ENCODE results near the gene ANTXR2. TPM values are rescaled to one million over a fixed set of nuclear protein-coding genes. Genes with fewer than 3 reads are reported as not detected.

ANTXR2 gene
- total and polyA plus RNA-seq, 7 donors, result 3.3 to 21.9 (median 10.3) TPM

DNA sequence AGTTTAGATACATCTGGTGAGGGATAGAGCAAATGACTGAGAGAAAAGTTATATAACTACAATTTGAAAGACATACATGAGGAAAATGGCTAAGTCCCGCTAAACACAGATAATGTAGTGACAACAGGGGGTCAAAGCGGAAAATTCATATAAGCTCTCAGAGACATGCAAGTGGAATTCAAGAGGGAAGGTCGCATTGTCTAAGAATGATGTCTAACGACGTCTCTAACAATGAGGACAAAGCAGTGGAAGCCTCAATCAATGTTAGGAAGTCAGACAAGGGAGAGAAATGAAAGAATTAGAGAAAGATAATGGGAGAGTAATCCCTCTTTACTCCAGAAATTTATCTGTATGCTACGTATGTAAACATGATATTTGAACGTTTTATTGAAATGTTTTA, 113.4 kb downstream of the ANTXR2 start:
- Histone ChIP-seq H3K27ac (no peak overlapping the region), H3K9me3 (no peaks in the 10 kb centered on the region), H3K4me1 (no peaks in the 10 kb centered on the region), H3K36me3 (ENCODE audit: insufficient read depth in 1 of 2, low read depth in 1 of 2) (no peaks in the 10 kb centered on the region), H3K4me3 (no peak overlapping the region), H3K27me3 (ENCODE audit: insufficient read depth in 3 of 3, low read length in 2 of 3) (no peaks in the 10 kb centered on the region)
- no peak for ATAC-seq
- 91 to 95% (median 95%) methylated on average over 7 of the region's 7 CpGs for WGBS, 3 donors
- intact Hi-C loops (cut with DNase I), result no loop called here
- DNase-seq, result no peak
- TF ChIP-seq, protein P1, sequence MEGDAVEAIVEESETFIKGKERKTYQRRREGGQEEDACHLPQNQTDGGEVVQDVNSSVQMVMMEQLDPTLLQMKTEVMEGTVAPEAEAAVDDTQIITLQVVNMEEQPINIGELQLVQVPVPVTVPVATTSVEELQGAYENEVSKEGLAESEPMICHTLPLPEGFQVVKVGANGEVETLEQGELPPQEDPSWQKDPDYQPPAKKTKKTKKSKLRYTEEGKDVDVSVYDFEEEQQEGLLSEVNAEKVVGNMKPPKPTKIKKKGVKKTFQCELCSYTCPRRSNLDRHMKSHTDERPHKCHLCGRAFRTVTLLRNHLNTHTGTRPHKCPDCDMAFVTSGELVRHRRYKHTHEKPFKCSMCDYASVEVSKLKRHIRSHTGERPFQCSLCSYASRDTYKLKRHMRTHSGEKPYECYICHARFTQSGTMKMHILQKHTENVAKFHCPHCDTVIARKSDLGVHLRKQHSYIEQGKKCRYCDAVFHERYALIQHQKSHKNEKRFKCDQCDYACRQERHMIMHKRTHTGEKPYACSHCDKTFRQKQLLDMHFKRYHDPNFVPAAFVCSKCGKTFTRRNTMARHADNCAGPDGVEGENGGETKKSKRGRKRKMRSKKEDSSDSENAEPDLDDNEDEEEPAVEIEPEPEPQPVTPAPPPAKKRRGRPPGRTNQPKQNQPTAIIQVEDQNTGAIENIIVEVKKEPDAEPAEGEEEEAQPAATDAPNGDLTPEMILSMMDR (IDR thresholded peaks at IDR 0.05), result no peak

DNA sequence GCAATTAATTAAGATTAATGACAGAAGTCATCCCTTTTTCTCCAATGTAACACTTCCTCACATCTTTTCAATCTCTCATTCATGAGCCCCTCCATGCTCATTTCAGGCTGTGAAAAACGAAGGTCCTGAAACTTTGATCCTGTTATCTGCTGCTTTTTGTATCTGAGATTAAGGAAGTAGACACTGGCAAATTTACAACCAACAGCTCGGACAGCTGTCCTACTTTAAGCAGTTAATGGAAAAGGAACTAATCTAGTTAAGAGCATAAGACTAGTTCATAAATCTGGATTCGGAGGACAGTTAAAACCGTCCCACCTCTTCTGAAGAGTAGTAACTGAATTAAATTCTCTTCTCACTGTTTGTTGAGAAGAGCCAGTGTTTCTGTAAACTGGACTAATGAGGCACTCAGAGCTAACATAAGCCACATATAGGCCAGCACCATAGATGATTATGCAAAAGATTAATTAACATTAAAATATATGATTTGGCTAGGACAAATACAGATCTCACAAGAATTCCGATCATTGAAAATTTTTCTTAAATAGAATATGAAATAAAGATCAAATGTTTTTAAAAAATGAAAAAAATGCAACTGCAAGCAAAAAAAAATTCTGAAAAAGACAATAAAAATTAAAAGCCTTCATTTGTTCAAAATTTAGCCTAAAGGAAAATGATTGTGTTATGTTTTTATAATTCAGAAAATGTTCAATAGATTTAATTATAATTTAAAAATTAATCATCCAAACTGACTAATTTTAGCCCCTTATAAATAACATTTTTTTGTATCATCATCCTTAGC, 114.4 kb downstream of the ANTXR2 start:
- H3K27ac ChIP-seq, result no peak overlapping the region
- TF ChIP-seq, protein P1 (IDR thresholded peaks at IDR 0.05), result no peak
- no peaks in the 10 kb centered on the region for H3K4me1 ChIP-seq
- ATAC-seq (no peak), DNase-seq (no peak)
- WGBS, 3 donors, result 50 to 53% (median 52%) methylated on average over 5 of the region's 5 CpGs
- H3K9me3 ChIP-seq, result no peaks in the 10 kb centered on the region
- H3K36me3 ChIP-seq (ENCODE audit: insufficient read depth in 1 of 2, low read depth in 1 of 2), result no peaks in the 10 kb centered on the region
- H3K27me3 ChIP-seq (ENCODE audit: insufficient read depth in 3 of 3, low read length in 2 of 3), result no peaks in the 10 kb centered on the region
- intact Hi-C loops (cut with DNase I), result no loop called here
- no peak overlapping the region for H3K4me3 ChIP-seq

DNA sequence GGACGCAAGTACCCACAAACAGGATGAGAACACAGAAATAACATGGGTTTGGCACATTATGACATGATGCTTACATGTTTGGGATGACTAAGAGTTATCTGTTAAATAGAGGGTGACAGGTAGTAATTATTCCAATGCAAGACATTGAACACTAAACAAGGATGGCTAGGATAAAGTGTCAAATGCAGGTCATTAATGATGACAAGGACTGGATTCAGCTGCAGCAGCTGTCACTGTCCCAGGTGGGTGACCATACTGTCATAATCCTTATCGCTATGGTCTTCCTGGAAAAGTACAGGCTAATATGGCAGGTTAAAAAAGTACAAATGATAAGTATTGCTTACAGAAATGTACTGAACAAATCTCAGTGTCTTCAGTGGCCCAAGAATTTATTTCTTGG, 123.9 kb downstream of the ANTXR2 start:
- Histone ChIP-seq H3K27me3 (ENCODE audit: insufficient read depth in 3 of 3, low read length in 2 of 3) (no peaks in the 10 kb centered on the region), H3K27ac (no peak overlapping the region), H3K9me3 (no peaks in the 10 kb centered on the region), H3K4me1 (no peaks in the 10 kb centered on the region), H3K36me3 (ENCODE audit: insufficient read depth in 1 of 2, low read depth in 1 of 2) (no peaks in the 10 kb centered on the region), H3K4me3 (no peak overlapping the region)
- intact Hi-C loops (cut with DNase I), result no loop called here
- WGBS, 3 donors, result 91 to 99% (median 94%) methylated on average over 2 of the region's 2 CpGs
- no peak for DNase-seq
- TF ChIP-seq, protein P1 (IDR thresholded peaks at IDR 0.05), result no peak
- no peak for ATAC-seq

DNA sequence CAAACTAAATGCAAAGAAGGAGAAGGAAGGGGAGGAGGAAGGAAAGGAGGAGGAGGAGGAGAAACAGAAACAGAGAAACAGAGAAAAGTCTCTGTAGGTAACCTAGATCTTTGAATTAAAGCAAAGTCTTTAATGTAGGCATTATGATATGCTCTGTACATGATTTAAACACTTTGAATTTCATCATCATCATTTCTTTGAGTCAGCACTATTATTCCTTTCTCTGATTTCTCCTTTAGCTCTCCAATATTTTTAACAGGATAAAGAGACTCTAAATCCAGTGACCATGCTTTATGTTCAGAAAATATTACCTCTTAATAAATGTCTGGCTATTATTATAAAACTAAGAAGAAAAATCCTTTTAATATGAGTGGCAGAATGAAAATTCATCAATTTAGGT, 124.3 kb downstream of the ANTXR2 start:
- Histone ChIP-seq H3K36me3 (ENCODE audit: insufficient read depth in 1 of 2, low read depth in 1 of 2) (no peaks in the 10 kb centered on the region), H3K9me3 (no peaks in the 10 kb centered on the region), H3K27ac (no peak overlapping the region), H3K4me3 (no peak overlapping the region), H3K27me3 (ENCODE audit: insufficient read depth in 3 of 3, low read length in 2 of 3) (no peaks in the 10 kb centered on the region), H3K4me1 (no peaks in the 10 kb centered on the region)
- no peak for DNase-seq
- intact Hi-C loops (cut with DNase I), result no loop called here
- TF ChIP-seq, protein P1 (IDR thresholded peaks at IDR 0.05), result no peak
- no peak for ATAC-seq

DNA sequence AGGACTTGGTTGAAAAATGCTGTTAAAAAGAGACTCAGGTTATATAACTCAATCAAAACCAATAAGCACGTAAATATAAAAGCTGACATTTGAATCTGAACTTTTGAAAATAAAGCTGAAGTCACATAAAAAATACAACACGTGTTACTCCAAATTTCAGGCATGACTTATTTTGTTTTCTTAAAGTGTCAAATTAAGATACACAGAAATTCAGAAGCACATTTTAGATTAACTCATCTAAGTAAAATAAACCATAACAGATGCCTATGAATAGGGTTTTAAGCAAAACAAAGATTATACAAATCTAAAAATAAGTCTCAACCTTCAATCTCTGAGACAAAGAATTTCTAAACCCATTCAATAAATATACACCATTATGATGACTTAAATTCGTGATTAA, 124.8 kb downstream of the ANTXR2 start:
- H3K9me3 ChIP-seq, result no peaks in the 10 kb centered on the region
- intact Hi-C loops (cut with DNase I), result no loop called here

More for the DNA sequence above, 124.8 kb downstream of the ANTXR2 start:
- H3K36me3 ChIP-seq (ENCODE audit: insufficient read depth in 1 of 2, low read depth in 1 of 2), result no peaks in the 10 kb centered on the region
- H3K27ac ChIP-seq, result no peak overlapping the region
- H3K27me3 ChIP-seq (ENCODE audit: insufficient read depth in 3 of 3, low read length in 2 of 3), result no peaks in the 10 kb centered on the region
- 69 to 79% (median 71%) methylated on average over 3 of the region's 3 CpGs for WGBS, 3 donors
- ATAC-seq (no peak), DNase-seq (no peak)
- H3K4me3 ChIP-seq, result no peak overlapping the region
- TF ChIP-seq, protein P1 (IDR thresholded peaks at IDR 0.05), result no peak
- H3K4me1 ChIP-seq, result no peaks in the 10 kb centered on the region
